Keratinocyte (primary cell): Measurements from ENCODE around the gene ACOT7.

Source experiments
- CTCF ChIP-seq, 3 experiments: IDR thresholded peaks in 1 of 3; conservative IDR thresholded peaks in 1 of 3; optimal IDR thresholded peaks in 1 of 3; 2 replicates in 2 of 3; 3 replicates in 1 of 3; pipeline versions ENCODE3 to v1.5.1; 2011; ENCODE audit warnings: low read length in 3 of 3, mild to moderate bottlenecking in 3 of 3, moderate library complexity in 2 of 3, control low read depth in 1 of 3, inconsistent platforms in 1 of 3; ENCODE audit not compliant: insufficient read depth in 2 of 3; ENCODE audit errors: extremely low read depth in 1 of 3
- EZH2 ChIP-seq: IDR thresholded peaks from one replicate; pipeline ENCODE4 v1.6.1; 2012; ENCODE audit warnings: inconsistent platforms, mild to moderate bottlenecking, low read length, moderate library complexity

- TF ChIP-seq CTCF (optimal IDR thresholded peaks at IDR 0.05 in 1 of 3, IDR thresholded peaks at IDR 0.05 in 1 of 3, conservative IDR thresholded peaks at IDR 0.05 in 1 of 3; ENCODE audit: extremely low read depth in 1 of 3, insufficient read depth in 2 of 3, low read length in 3 of 3) (no peak), EZH2 (no peak)
Measured at GRCh38 chr1:6298940-6299465, 94.6 kb downstream of the ACOT7 start.
